Thyroid gland (tissue), 4 donors: ENCODE measurements around the gene DYRK1A. TPM values are rescaled to one million over a fixed set of nuclear protein-coding genes. Genes with fewer than 3 reads are reported as not detected.

Experiments used
- DNase-seq, 2 donors: peaks; one replicate each; pipeline ENCODE4 v3.0.0-alpha.2; 2019
- H3K27ac ChIP-seq, 3 donors: fragments of 200-600 bp; sonication (generic); 1 replicate in 2 of 3; 2 replicates in 1 of 3; pipeline ENCODE4 v1.5.1; 2016 to 2019; ENCODE audit warnings: mild to moderate bottlenecking in 1 of 3, moderate library complexity in 1 of 3
- H3K27me3 ChIP-seq: fragments of 200-600 bp; sonication (generic); one replicate; pipeline ENCODE4 v1.5.1; 2019
- H3K36me3 ChIP-seq, 2 donors: fragments of 200-600 bp; sonication (generic); one replicate each; pipeline ENCODE4 v1.5.1; 2016 to 2019
- H3K4me1 ChIP-seq, 2 donors: fragments of 200-600 bp; sonication (generic); one replicate each; pipeline ENCODE4 v1.5.1; 2017 to 2019
- H3K4me3 ChIP-seq, 3 donors: fragments of 200-600 bp; sonication (generic); replicated peaks in 1 of 3; 1 replicate in 2 of 3; 2 replicates in 1 of 3; pipeline ENCODE4 v1.5.1; 2016; ENCODE audit warnings: mild to moderate bottlenecking in 1 of 3
- H3K9me3 ChIP-seq: fragments of 200-600 bp; sonication (generic); one replicate; pipeline ENCODE4 v1.5.1; 2017
- POLR2A ChIP-seq, 2 donors: fragments of 450-650 bp; IDR thresholded peaks; one replicate each; pipeline ENCODE4 v1.6.1; 2017; ENCODE audit warnings: antibody characterized with exemption in 2 of 2, mild to moderate bottlenecking in 2 of 2, moderate library complexity in 1 of 2
- WGBS, 2 donors: methylation state at CpG; one replicate each; pipeline ENCODE4 v1.1.5; 2017; 5-methylcytosine and 5-hydroxymethylcytosine counted together
- intact Hi-C: fragments of 100-400 bp; cut with DNase I; formaldehyde crosslinking; loops from one replicate; pipeline ENCODE4 v1.15.1; 2023
- total RNA-seq, 4 donors: library from RNA; depleted of rRNA; stranded (reverse); fragments of >200 nt; gene quantifications; one replicate each; pipeline ENCODE4 v1.2.3, GENCODE V29; 2016
- TF ChIP-seq, protein P1 (sequence below), 6 experiments: fragments of 200-600 bp in 3 of 6; fragments of 450-650 bp in 3 of 6; sonication (generic) in 3 of 6; IDR thresholded peaks; one replicate each; pipeline ENCODE4 v1.5.1; 2016 to 2019; ENCODE audit warnings: antibody characterized with exemption in 6 of 6, mild to moderate bottlenecking in 2 of 6, inconsistent platforms in 1 of 6, moderate library complexity in 1 of 6

DYRK1A gene
- total RNA-seq, 4 donors from 2014 or later = 104 to 299 (median 116) TPM

DNA sequence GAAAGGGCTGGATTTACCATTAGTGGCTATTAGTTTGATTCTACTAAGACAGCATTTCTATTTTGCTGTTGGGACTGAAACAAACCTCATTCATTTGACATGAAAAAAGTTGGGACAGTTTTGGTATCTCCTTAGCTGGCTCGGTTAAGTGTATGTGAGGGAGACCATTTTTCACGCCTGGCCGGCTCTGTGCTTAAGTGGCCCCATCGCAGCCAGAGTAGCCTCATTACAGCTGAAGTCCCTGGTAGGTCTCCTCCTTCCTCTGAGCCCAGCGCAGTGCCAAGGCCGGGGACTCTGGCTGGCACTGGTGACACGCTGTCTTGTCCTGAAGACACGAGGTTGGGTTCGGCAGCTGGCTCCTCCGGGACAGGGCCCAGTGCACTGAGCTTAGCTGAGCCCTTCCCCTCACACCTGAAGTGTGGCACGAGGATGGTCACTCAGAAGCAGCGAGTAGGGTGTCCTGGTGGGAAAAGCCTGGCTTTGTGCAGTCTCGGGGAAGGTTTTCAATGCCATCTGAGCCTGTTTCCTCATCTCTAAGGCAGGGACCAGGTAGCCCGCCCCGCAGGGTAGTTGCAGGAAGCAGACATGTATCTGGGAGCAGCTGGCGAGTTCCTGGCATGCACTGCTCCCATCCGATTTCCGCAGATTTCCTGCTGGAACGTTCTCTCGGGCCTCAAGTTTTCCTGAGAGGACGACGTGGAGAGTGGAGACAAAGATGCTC, 196.5 kb downstream of the DYRK1A start:
- no peaks in the 10 kb centered on the region for H3K36me3 ChIP-seq
- peak overlapping the region; percentile 29 to 72 (median 51) for H3K4me3 ChIP-seq
- TF ChIP-seq, protein P1, sequence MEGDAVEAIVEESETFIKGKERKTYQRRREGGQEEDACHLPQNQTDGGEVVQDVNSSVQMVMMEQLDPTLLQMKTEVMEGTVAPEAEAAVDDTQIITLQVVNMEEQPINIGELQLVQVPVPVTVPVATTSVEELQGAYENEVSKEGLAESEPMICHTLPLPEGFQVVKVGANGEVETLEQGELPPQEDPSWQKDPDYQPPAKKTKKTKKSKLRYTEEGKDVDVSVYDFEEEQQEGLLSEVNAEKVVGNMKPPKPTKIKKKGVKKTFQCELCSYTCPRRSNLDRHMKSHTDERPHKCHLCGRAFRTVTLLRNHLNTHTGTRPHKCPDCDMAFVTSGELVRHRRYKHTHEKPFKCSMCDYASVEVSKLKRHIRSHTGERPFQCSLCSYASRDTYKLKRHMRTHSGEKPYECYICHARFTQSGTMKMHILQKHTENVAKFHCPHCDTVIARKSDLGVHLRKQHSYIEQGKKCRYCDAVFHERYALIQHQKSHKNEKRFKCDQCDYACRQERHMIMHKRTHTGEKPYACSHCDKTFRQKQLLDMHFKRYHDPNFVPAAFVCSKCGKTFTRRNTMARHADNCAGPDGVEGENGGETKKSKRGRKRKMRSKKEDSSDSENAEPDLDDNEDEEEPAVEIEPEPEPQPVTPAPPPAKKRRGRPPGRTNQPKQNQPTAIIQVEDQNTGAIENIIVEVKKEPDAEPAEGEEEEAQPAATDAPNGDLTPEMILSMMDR (IDR thresholded peaks at IDR 0.05) = no peak
- TF ChIP-seq POLR2A (IDR thresholded peaks at IDR 0.05) = no peak
- H3K4me1 ChIP-seq = peaks cover 13 to 19% of the 10 kb centered on the region in 2 donors
- intact Hi-C loops = loop anchor here (10.0 kb wide), 2 partner anchors 198 to 298 kb away; partner anchors contain the start of genes DYRK1A and VPS26C
- WGBS, 2 donors = 29 to 76% methylated on average over 8 to 16 of the region's 22 CpGs
- H3K27me3 ChIP-seq = no peaks in the 10 kb centered on the region
- peak; percentile 34 to 41 for DNase-seq
- peak overlapping the region; percentile 54 to 87 (median 80) for H3K27ac ChIP-seq
- no peaks in the 10 kb centered on the region for H3K9me3 ChIP-seq

DNA sequence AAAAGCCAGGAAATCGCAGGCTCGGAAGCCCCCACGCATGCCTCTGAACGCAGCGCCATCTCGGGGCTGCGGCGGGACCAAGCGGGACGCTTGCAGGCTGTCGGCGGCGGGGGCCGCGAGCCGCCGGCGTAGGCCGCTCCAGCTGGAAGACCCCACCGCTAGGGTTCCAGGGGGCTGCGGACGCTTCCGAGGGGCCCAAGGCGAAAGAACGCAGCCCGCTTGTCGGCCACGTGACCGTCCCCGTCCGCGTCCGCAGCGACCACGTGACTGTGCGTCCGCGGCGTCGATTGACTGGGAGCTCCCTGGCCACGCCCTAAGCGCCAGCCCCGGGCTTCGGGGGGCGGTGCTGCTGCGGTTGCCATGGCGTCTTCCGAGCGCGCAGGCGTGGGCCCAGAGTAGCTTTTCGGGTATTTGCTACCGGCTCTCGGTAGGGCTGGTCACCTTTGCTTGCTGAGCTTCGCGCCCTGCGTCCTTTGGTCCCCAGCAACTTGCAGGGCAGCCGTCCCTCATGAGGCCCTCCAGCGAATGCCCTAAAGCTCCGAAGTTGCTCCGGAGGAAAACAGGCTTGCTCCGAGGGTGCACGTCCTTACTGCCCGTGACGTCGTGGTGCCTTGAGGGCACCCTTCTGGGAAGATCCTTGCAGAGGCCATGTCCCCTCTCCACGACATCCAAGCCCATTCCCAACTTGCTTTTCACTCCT, 197.2 kb downstream of the DYRK1A start:
- intact Hi-C loops = loop anchor here (10.0 kb wide), 2 partner anchors 199 to 299 kb away; partner anchors contain the start of genes DYRK1A and VPS26C
- Histone ChIP-seq H3K27ac (peak overlapping the region; percentile 54 to 87 (median 80)), H3K9me3 (no peaks in the 10 kb centered on the region), H3K36me3 (no peaks in the 10 kb centered on the region), H3K27me3 (no peaks in the 10 kb centered on the region), H3K4me3 (peak overlapping the region; percentile 29 to 72 (median 51)), H3K4me1 (peaks cover 13 to 19% of the 10 kb centered on the region in 2 donors)
- WGBS, 2 donors = 0 to 9% methylated on average over 13 to 23 of the region's 67 CpGs
- TF ChIP-seq, protein P1 (IDR thresholded peaks at IDR 0.05) = peak in 3 of 6 experiments; percentile 28 to 49 (median 42)
- peak in 1 of 2 donors; percentile 80 for TF ChIP-seq POLR2A (IDR thresholded peaks at IDR 0.05)
- peak; percentile 94 to 96 for DNase-seq

DNA sequence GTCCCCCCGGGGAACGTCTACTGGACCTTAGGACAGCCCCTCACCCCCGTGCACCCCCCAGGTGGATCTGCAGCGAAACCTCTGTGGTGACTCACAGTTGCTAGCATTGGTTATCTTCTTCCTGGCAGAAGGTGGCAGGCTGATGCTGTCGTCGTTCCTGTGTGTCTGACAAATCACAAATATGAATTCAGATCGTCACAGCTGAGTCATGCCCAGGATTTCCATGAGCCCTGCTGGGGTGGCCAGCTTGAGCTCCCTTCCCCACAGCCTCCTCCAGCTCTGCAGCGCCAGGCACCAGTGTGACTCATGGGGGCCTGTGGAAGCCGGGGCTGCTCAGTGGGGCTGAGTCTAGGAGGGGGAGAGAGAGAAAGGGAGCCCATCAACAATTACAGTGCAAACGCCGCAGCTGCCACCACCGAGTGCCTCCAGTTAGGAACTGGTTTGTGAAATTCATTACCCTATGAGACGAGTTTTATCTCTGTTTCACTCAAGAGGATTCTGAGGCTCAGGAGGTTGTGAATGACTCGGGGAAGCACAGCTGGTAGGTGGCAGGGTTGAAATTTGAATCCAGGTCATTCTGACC, 197.9 kb downstream of the DYRK1A start:
- Histone ChIP-seq H3K9me3 (no peaks in the 10 kb centered on the region), H3K4me3 (peak overlapping the region; percentile 16 to 72 (median 29)), H3K36me3 (no peaks in the 10 kb centered on the region), H3K27me3 (no peaks in the 10 kb centered on the region), H3K27ac (peak overlapping the region; percentile 45 to 87 (median 80)), H3K4me1 (peaks cover 13 to 19% of the 10 kb centered on the region in 2 donors)
- WGBS, 2 donors = 22 to 35% methylated on average over 12 to 13 of the region's 14 CpGs
- intact Hi-C loops = loop anchor here (10.0 kb wide), 2 partner anchors 200 to 300 kb away; partner anchors contain the start of genes DYRK1A and VPS26C
- DNase-seq = peak; percentile 38 to 47
- no peak for TF ChIP-seq POLR2A (IDR thresholded peaks at IDR 0.05)
- TF ChIP-seq, protein P1 (IDR thresholded peaks at IDR 0.05) = no peak

DNA sequence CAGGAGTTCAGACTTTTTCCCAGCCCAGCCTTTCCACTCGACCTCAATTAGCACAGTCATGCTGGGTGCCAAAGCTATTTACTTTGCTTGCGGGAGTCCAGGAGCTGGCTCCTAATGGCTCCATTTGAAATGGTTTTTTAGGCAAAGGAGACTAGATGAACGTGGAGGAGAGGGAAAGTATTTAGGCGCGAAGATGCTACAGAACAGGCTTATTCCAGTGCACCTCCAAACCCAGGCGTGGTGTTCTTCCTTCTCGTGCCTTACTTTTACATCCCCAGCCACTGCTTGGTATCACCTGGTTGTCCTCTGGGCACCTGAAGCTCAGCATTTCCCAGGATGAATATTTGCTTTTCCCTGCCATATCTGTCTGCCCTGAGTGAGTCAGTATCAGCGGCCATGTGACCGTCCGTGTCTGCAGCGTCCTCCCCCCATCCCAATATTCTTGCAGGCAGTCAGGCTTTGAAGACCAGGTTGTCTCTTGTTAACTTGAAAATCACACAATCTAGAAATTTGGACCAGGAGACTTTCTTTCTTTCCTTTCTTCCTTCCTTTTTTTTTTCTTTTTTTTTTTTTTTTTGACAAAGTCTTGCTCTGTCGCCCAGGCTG, 198.5 kb downstream of the DYRK1A start:
- Histone ChIP-seq H3K36me3 (no peaks in the 10 kb centered on the region), H3K27ac (peak overlapping the region in 2 of 3 donors; percentile 80 to 87), H3K4me1 (peaks cover 13 to 19% of the 10 kb centered on the region in 2 donors), H3K4me3 (no peak overlapping the region), H3K27me3 (no peaks in the 10 kb centered on the region), H3K9me3 (no peaks in the 10 kb centered on the region)
- no peak for DNase-seq
- intact Hi-C loops = loop anchor here (10.0 kb wide), 2 partner anchors 200 to 300 kb away; partner anchors contain the start of genes DYRK1A and VPS26C
- WGBS, 2 donors = 74 to 76% methylated on average over 12 of the region's 12 CpGs
- TF ChIP-seq POLR2A (IDR thresholded peaks at IDR 0.05) = no peak
- TF ChIP-seq, protein P1 (IDR thresholded peaks at IDR 0.05) = no peak
